Naive B cell (primary cell): ENCODE data around the gene SLC25A46. TPM values are rescaled to one million over a fixed set of nuclear protein-coding genes. Genes with fewer than 3 reads are reported as not detected.
A peak's percentile ranks its signal among the peaks of the same experiment; 100 is the strongest.
"Not testable (repeated sequence)": the region's sequence is repeated elsewhere in the genome, so short reads cannot be mapped to it uniquely, and the experiment has no call there.

Experiments used
- ATAC-seq, 2 donors: fragments of 150-1000 bp; cut with Tn5 transposase; 2 replicates each; pipeline ENCODE4 v1.10.0; 2021; ENCODE audit warnings: low read depth in 2 of 2, mild to moderate bottlenecking in 2 of 2, moderate library complexity in 2 of 2
- DNase-seq: peaks from one replicate; pipeline ENCODE4 v3.0.0; 2022
- H3K27ac Mint-ChIP-seq, 6 donors: one replicate each; pipeline ENCODE4 v1.8.0; 2020 to 2022; ENCODE audit warnings: mild to moderate bottlenecking in 6 of 6, mixed read lengths in 6 of 6, moderate library complexity in 5 of 6, inconsistent platforms in 2 of 6
- H3K27me3 Mint-ChIP-seq, 3 donors: one replicate each; pipeline ENCODE4 v1.8.0; 2021 to 2022; ENCODE audit warnings: mixed read lengths in 3 of 3, mild to moderate bottlenecking in 1 of 3
- H3K36me3 Mint-ChIP-seq, 2 donors: one replicate each; pipeline ENCODE4 v1.8.0; 2020 to 2022; ENCODE audit warnings: mixed read lengths in 2 of 2, inconsistent platforms in 1 of 2, mild to moderate bottlenecking in 1 of 2
- H3K4me1 Mint-ChIP-seq, 3 donors: one replicate each; pipeline ENCODE4 v1.8.0; 2020 to 2022; ENCODE audit warnings: mixed read lengths in 3 of 3, inconsistent platforms in 1 of 3, mild to moderate bottlenecking in 1 of 3, moderate library complexity in 1 of 3
- H3K4me3 Mint-ChIP-seq, 8 donors: one replicate each; pipeline ENCODE4 v1.8.0; 2020 to 2022; ENCODE audit warnings: mild to moderate bottlenecking in 8 of 8, mixed read lengths in 8 of 8, moderate library complexity in 8 of 8, inconsistent platforms in 2 of 8
- H3K9me3 Mint-ChIP-seq, 7 donors: one replicate each; pipeline ENCODE4 v1.8.0; 2020 to 2022; ENCODE audit warnings: mixed read lengths in 7 of 7, mild to moderate bottlenecking in 5 of 7, inconsistent platforms in 2 of 7, moderate library complexity in 1 of 7
- polyA plus RNA-seq, 6 donors: library from polyadenylated mRNA; unstranded; fragments of 300-500 nt; fragmentation: Illumina TruSeq; gene quantifications; one replicate each; pipeline ENCODE4 v1.2.3, GENCODE V29; 2021; ENCODE audit warnings: low read depth in 6 of 6

SLC25A46 gene
- polyA plus RNA-seq, 6 donors from 2014 or later = 36.7 to 51.0 (median 44.8) TPM

GRCh38 chr5:110731499-110731898 is 7.3 kb upstream of the SLC25A46 start:
- peaks cover 11 to 12% of the 10 kb centered on the region in 2 donors for H3K36me3 Mint-ChIP-seq
- H3K27me3 Mint-ChIP-seq = peaks cover 17 to 29% (median 24%) of the 10 kb centered on the region in 3 donors
- H3K4me3 Mint-ChIP-seq = not testable (repeated sequence)

GRCh38 chr5:110734101-110734500 is 4.7 kb upstream of the SLC25A46 start:
- no peak for DNase-seq
- Mint-ChIP-seq H3K27ac (no peak overlapping the region), H3K4me3 (no peak overlapping the region)

More at GRCh38 chr5:110731499-110731898, 7.3 kb upstream of the SLC25A46 start:
- not testable (repeated sequence) for H3K4me1 Mint-ChIP-seq, H3K27ac Mint-ChIP-seq, H3K9me3 Mint-ChIP-seq, ATAC-seq, DNase-seq

GRCh38 chr5:110735556-110735955 is 3.3 kb upstream of the SLC25A46 start:
- H3K9me3 Mint-ChIP-seq = peaks cover 0 to 2% (median 0%) of the 10 kb centered on the region in 7 donors
- peaks cover 7 to 27% (median 21%) of the 10 kb centered on the region in 3 donors for H3K4me1 Mint-ChIP-seq
- H3K27me3 Mint-ChIP-seq = peaks cover 11 to 33% (median 22%) of the 10 kb centered on the region in 3 donors
- H3K27ac Mint-ChIP-seq = no peak overlapping the region
- peak overlapping the region in 1 of 8 donors; percentile 57 for H3K4me3 Mint-ChIP-seq
- peaks cover 5 to 11% of the 10 kb centered on the region in 2 donors for H3K36me3 Mint-ChIP-seq
- no peak for ATAC-seq
- no peak for DNase-seq

More at GRCh38 chr5:110734101-110734500, 4.7 kb upstream of the SLC25A46 start:
- peaks cover 0 to 13% (median 10%) of the 10 kb centered on the region in 3 donors for H3K4me1 Mint-ChIP-seq
- H3K36me3 Mint-ChIP-seq = peaks cover 11 to 12% of the 10 kb centered on the region in 2 donors
- ATAC-seq = no peak
- H3K9me3 Mint-ChIP-seq = peaks cover 0 to 2% (median 0%) of the 10 kb centered on the region in 7 donors
- H3K27me3 Mint-ChIP-seq = peaks cover 16 to 34% (median 27%) of the 10 kb centered on the region in 3 donors

- ATAC-seq = no peak
- H3K27ac Mint-ChIP-seq = no peak overlapping the region
These were observed 2.1 kb upstream of the SLC25A46 start for GRCh38 chr5:110736753-110737152.

GRCh38 chr5:110738503-110738811 is 350 bp upstream of the SLC25A46 start:
- Mint-ChIP-seq H3K4me1 (peaks cover 7 to 31% (median 23%) of the 10 kb centered on the region in 3 donors), H3K36me3 (peaks cover 0 to 1% of the 10 kb centered on the region in 2 donors), H3K27me3 (peaks cover 7 to 13% (median 8%) of the 10 kb centered on the region in 3 donors), H3K4me3 (peak overlapping the region; percentile 93 to 100 (median 98)), H3K9me3 (peaks cover 0 to 2% (median 0%) of the 10 kb centered on the region in 7 donors), H3K27ac (peak overlapping the region; percentile 99 to 100 (median 99))
- ATAC-seq (peak; percentile 71 to 73), DNase-seq (no peak)

More at GRCh38 chr5:110736753-110737152, 2.1 kb upstream of the SLC25A46 start:
- Mint-ChIP-seq H3K4me3 (peak overlapping the region in 2 of 8 donors; percentile 15 to 30), H3K36me3 (peaks cover 5 to 9% of the 10 kb centered on the region in 2 donors), H3K9me3 (peaks cover 0 to 2% (median 0%) of the 10 kb centered on the region in 7 donors), H3K27me3 (peaks cover 11 to 27% (median 19%) of the 10 kb centered on the region in 3 donors), H3K4me1 (peaks cover 7 to 31% (median 23%) of the 10 kb centered on the region in 3 donors)
- DNase-seq = no peak

GRCh38 chr5:110751902-110752762 is 13.3 kb downstream of the SLC25A46 start:
- no peak for DNase-seq
- Mint-ChIP-seq H3K4me1 (peaks cover 3 to 17% (median 6%) of the 10 kb centered on the region in 3 donors), H3K27me3 (no peaks in the 10 kb centered on the region), H3K36me3 (peaks cover 27% of the 10 kb centered on the region in 2 donors), H3K9me3 (no peaks in the 10 kb centered on the region), H3K4me3 (no peak overlapping the region), H3K27ac (peak overlapping the region in 4 of 6 donors; percentile 9 to 87 (median 64))
- peak; percentile 39 to 70 for ATAC-seq

- peaks cover 3 to 17% (median 6%) of the 10 kb centered on the region in 3 donors for H3K4me1 Mint-ChIP-seq
- H3K9me3 Mint-ChIP-seq = no peaks in the 10 kb centered on the region
- no peaks in the 10 kb centered on the region for H3K27me3 Mint-ChIP-seq
- no peak overlapping the region for H3K4me3 Mint-ChIP-seq
- DNase-seq = no peak
- no peak for ATAC-seq
- H3K27ac Mint-ChIP-seq = peak overlapping the region in 3 of 6 donors; percentile 60 to 87 (median 77)
- peaks cover 29 to 30% of the 10 kb centered on the region in 2 donors for H3K36me3 Mint-ChIP-seq
These were observed 14.1 kb downstream of the SLC25A46 start for GRCh38 chr5:110752953-110753352.

- Mint-ChIP-seq H3K4me3 (no peak overlapping the region), H3K9me3 (no peaks in the 10 kb centered on the region), H3K27me3 (no peaks in the 10 kb centered on the region), H3K4me1 (peaks cover 3 to 17% (median 6%) of the 10 kb centered on the region in 3 donors), H3K36me3 (peaks cover 32 to 33% of the 10 kb centered on the region in 2 donors), H3K27ac (peak overlapping the region in 1 of 6 donors; percentile 8)
- DNase-seq = no peak
- no peak for ATAC-seq
These were observed 14.8 kb downstream of the SLC25A46 start for GRCh38 chr5:110753600-110753999.

- H3K36me3 Mint-ChIP-seq = peaks cover 26 to 30% of the 10 kb centered on the region in 2 donors
- H3K27me3 Mint-ChIP-seq = no peaks in the 10 kb centered on the region
- H3K4me1 Mint-ChIP-seq = peaks cover under 1 to 14% (median 3%) of the 10 kb centered on the region in 3 donors
- ATAC-seq (no peak), DNase-seq (no peak)
- peak overlapping the region in 4 of 6 donors; percentile 6 to 90 (median 60) for H3K27ac Mint-ChIP-seq
- no peak overlapping the region for H3K4me3 Mint-ChIP-seq
- H3K9me3 Mint-ChIP-seq = no peaks in the 10 kb centered on the region
These were observed 15.4 kb downstream of the SLC25A46 start for GRCh38 chr5:110754181-110754580.

- Mint-ChIP-seq H3K4me3 (no peak overlapping the region), H3K27me3 (no peaks in the 10 kb centered on the region), H3K27ac (peak overlapping the region in 1 of 6 donors; percentile 76), H3K4me1 (peaks cover 0 to 6% (median 0%) of the 10 kb centered on the region in 3 donors), H3K36me3 (peaks cover 22 to 27% of the 10 kb centered on the region in 2 donors), H3K9me3 (no peaks in the 10 kb centered on the region)
- DNase-seq (no peak), ATAC-seq (no peak)
These were observed 18.4 kb downstream of the SLC25A46 start for GRCh38 chr5:110757118-110757729.

GRCh38 chr5:110760158-110760557 is 21.4 kb downstream of the SLC25A46 start:
- H3K4me3 Mint-ChIP-seq = no peak overlapping the region
- no peak overlapping the region for H3K27ac Mint-ChIP-seq
- no peaks in the 10 kb centered on the region for H3K4me1 Mint-ChIP-seq
- ATAC-seq (no peak), DNase-seq (no peak)
- no peaks in the 10 kb centered on the region for H3K27me3 Mint-ChIP-seq
- H3K9me3 Mint-ChIP-seq = no peaks in the 10 kb centered on the region
- H3K36me3 Mint-ChIP-seq = peaks cover 16 to 17% of the 10 kb centered on the region in 2 donors

GRCh38 chr5:110768138-110768860 is 29.5 kb downstream of the SLC25A46 start:
- H3K4me1 Mint-ChIP-seq = no peaks in the 10 kb centered on the region
- H3K9me3 Mint-ChIP-seq = peaks cover 0 to 8% (median 0%) of the 10 kb centered on the region in 7 donors
- DNase-seq (no peak), ATAC-seq (no peak)
- no peak overlapping the region for H3K4me3 Mint-ChIP-seq
- H3K27me3 Mint-ChIP-seq = no peaks in the 10 kb centered on the region
- H3K27ac Mint-ChIP-seq = no peak overlapping the region
- no peaks in the 10 kb centered on the region for H3K36me3 Mint-ChIP-seq
